A673 (cell line): Measurements from ENCODE around the gene PCDHB6. TPM values are rescaled to one million over a fixed set of nuclear protein-coding genes. Genes with fewer than 3 reads are reported as not detected.
"Not testable (repeated sequence)": the region's sequence is repeated elsewhere in the genome, so short reads cannot be mapped to it uniquely, and the experiment has no call there.

ENCODE experiments used
- BruUV-seq: library from RNA; stranded (reverse); fragments of 400-500 nt; replicated peaks from 2 replicates; lab custom pipeline; 2021; lab: Mats Ljungman, UMichigan
- CTCF ChIA-PET: fragments of 300-600 bp; sonication (Branson Sonifier 250); formaldehyde crosslinking; loops from one replicate; lab custom pipeline; 2022; ENCODE audit warnings: antibody characterized with exemption; lab: Charles Lee
- POLR2A ChIA-PET: fragments of 300-600 bp; sonication (Branson Sonifier 250); formaldehyde crosslinking; loops from one replicate; lab custom pipeline; 2022; ENCODE audit warnings: antibody characterized with exemption; ENCODE audit not compliant: low non-redundant PET; lab: Charles Lee
- DNase-seq: peaks from one replicate; pipeline ENCODE4 v3.0.0-alpha.2; 2015; ENCODE audit warnings: low spot score
- H3K27ac ChIP-seq: fragments of 200-600 bp; sonication (generic); 2 replicates; pipeline ENCODE4 v1.5.1; 2016; ENCODE audit warnings: mixed run types, low read depth, mild to moderate bottlenecking, mixed read lengths, antibody characterized with exemption, low read length; ENCODE audit not compliant: poor library complexity, severe bottlenecking
- H3K27me3 ChIP-seq: fragments of 200-600 bp; sonication (generic); replicated peaks from 2 replicates; pipeline ENCODE4 v1.6.1; 2017; ENCODE audit warnings: mixed run types, low read depth, mild to moderate bottlenecking, mixed read lengths, antibody characterized with exemption, low read length; ENCODE audit not compliant: insufficient read depth, poor library complexity
- H3K36me3 ChIP-seq: fragments of 200-600 bp; sonication (generic); 2 replicates; pipeline ENCODE4 v1.6.1; 2016; ENCODE audit warnings: mixed run types, mild to moderate bottlenecking, mixed read lengths, antibody characterized with exemption, low read length; ENCODE audit not compliant: insufficient read depth, poor library complexity, severe bottlenecking
- H3K4me1 ChIP-seq: fragments of 200-600 bp; sonication (generic); 2 replicates; pipeline ENCODE4 v1.6.1; 2017; ENCODE audit warnings: mixed run types, mild to moderate bottlenecking, mixed read lengths, antibody characterized with exemption, low read length; ENCODE audit not compliant: insufficient read depth, poor library complexity, severe bottlenecking
- H3K4me3 ChIP-seq: fragments of 200-600 bp; sonication (generic); 2 replicates; pipeline ENCODE4 v1.5.1; 2016; ENCODE audit warnings: low read depth, mixed run types, mild to moderate bottlenecking, mixed read lengths, low read length; ENCODE audit not compliant: poor library complexity, severe bottlenecking
- H3K9me3 ChIP-seq: fragments of 200-600 bp; sonication (generic); 2 replicates; pipeline ENCODE4 v1.6.1; 2016; ENCODE audit warnings: mixed run types, low read depth, mild to moderate bottlenecking, mixed read lengths, antibody characterized with exemption, low read length; ENCODE audit not compliant: poor library complexity, severe bottlenecking
- EZH2 ChIP-seq: fragments of 200-600 bp; sonication (generic); IDR thresholded peaks from 2 replicates; pipeline ENCODE4 v1.6.1; 2017; ENCODE audit warnings: borderline replicate concordance, low read depth, mild to moderate bottlenecking, mixed read lengths, antibody characterized with exemption, low read length; ENCODE audit not compliant: poor library complexity, severe bottlenecking
- intact Hi-C: fragments of 100-400 bp; cut with micrococcal nuclease; formaldehyde crosslinking; loops from one replicate; pipeline ENCODE4 v1.10.0; 2022; ENCODE audit not compliant: unreplicated experiment
- total RNA-seq: library from RNA; stranded (reverse); gene quantifications from 2 replicates; pipeline ENCODE4 v1.2.3, GENCODE V29; 2021
- TF ChIP-seq, protein P1 (sequence below): fragments of 300-800, 200-600 bp; sonication (generic); conservative IDR thresholded peaks from 2 replicates; pipeline ENCODE4 v1.5.1; 2017; ENCODE audit warnings: low read depth, mild to moderate bottlenecking, antibody characterized with exemption, low read length, moderate library complexity, mixed read lengths

The PCDHB6 gene
- total RNA-seq, 1 experiment from 2014 or later = 7.3 TPM

DNA sequence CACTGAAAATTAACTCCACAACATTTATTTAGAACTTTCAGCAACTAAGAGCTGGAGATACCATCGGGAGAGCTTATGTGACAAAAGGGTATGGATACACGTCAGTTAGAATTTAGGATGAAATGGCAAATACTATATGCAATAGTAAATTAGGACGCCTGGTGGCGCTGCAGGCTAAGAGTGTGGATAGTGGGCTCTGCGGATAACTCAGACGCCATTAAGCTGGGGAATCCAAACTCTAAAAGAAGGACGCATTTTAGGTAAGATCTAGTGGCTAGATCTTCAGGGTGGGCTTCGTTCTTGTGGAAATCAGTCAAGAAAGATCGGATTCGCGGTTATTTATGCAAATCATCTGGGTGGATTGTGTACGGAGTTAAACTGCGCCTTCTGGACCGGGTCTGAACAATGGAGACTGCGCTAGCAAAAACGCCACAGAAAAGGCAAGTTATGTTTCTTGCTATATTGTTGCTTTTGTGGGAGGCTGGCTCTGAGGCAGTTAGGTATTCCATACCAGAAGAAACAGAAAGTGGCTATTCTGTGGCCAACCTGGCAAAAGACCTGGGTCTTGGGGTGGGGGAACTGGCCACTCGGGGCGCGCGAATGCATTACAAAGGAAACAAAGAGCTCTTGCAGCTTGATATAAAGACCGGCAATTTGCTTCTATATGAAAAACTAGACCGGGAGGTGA is 14.7 kb upstream of the PCDHB6 start, which contains the start of gene PCDHB5:
TSS of gene PCDHB5 (plus strand) at position 177 of the 688 bp plus-strand sequence. CDS start at position 406, 229 bp downstream.
- BruUV-seq = TSS peak; percentile 73
- Histone ChIP-seq H3K36me3 (peaks cover 5% of the 10 kb centered on the region), H3K27me3 (no peaks in the 10 kb centered on the region), H3K4me1 (no peaks in the 10 kb centered on the region), H3K9me3 (peaks cover 14% of the 10 kb centered on the region), H3K4me3 (peak within 1 kb of the TSS; percentile 60), H3K27ac (peak within 1 kb of the TSS; percentile 88)
- DNase-seq = peak; percentile 90
- ChIA-PET CTCF (interaction anchor here (0.8 to 1.9 kb wide), 10 partner anchors 9 to 429 kb away, joined by 3 to 9 read pairs (median 4); partner anchors contain the start of genes PCDHB14, PCDHB16, PCDHB2 and PCDHB9), POLR2A (no interaction called here)
- no peak for TF ChIP-seq EZH2
- TF ChIP-seq, protein P1, sequence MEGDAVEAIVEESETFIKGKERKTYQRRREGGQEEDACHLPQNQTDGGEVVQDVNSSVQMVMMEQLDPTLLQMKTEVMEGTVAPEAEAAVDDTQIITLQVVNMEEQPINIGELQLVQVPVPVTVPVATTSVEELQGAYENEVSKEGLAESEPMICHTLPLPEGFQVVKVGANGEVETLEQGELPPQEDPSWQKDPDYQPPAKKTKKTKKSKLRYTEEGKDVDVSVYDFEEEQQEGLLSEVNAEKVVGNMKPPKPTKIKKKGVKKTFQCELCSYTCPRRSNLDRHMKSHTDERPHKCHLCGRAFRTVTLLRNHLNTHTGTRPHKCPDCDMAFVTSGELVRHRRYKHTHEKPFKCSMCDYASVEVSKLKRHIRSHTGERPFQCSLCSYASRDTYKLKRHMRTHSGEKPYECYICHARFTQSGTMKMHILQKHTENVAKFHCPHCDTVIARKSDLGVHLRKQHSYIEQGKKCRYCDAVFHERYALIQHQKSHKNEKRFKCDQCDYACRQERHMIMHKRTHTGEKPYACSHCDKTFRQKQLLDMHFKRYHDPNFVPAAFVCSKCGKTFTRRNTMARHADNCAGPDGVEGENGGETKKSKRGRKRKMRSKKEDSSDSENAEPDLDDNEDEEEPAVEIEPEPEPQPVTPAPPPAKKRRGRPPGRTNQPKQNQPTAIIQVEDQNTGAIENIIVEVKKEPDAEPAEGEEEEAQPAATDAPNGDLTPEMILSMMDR = peak; percentile 82
- intact Hi-C loops = no loop called here

- intact Hi-C loops = no loop called here
- no TSS peak for BruUV-seq
- H3K27me3 ChIP-seq = no peaks in the 10 kb centered on the region
- H3K27ac ChIP-seq = peak overlapping the region; percentile 88
- DNase-seq = peak; percentile 36
- ChIA-PET CTCF (interaction anchor here (0.8 to 1.9 kb wide), 10 partner anchors 9 to 428 kb away, joined by 3 to 9 read pairs (median 4); partner anchors contain the start of genes PCDHB14, PCDHB16, PCDHB2 and PCDHB9), POLR2A (no interaction called here)
- peaks cover 5% of the 10 kb centered on the region for H3K36me3 ChIP-seq
- H3K4me3 ChIP-seq = peak overlapping the region; percentile 60
- TF ChIP-seq, protein P1 = no peak
- no peak for TF ChIP-seq EZH2
- no peaks in the 10 kb centered on the region for H3K4me1 ChIP-seq
- H3K9me3 ChIP-seq = peaks cover 14% of the 10 kb centered on the region
These were observed 14.1 kb upstream of the PCDHB6 start for GRCh38 chr5:141135718-141136266.

- H3K4me1 ChIP-seq, H3K4me3 ChIP-seq, intact Hi-C loops, H3K36me3 ChIP-seq, POLR2A ChIA-PET, H3K27me3 ChIP-seq, H3K27ac ChIP-seq, CTCF ChIA-PET, BruUV-seq, DNase-seq: not testable (repeated sequence)
- peaks cover 14% of the 10 kb centered on the region for H3K9me3 ChIP-seq
These were observed 12.5 kb upstream of the PCDHB6 start for GRCh38 chr5:141137346-141137745.
